SK-N-SH treated with all-trans-retinoic acid at 6 μM for 48 hours (cell line): ENCODE results near the gene MOCOS.

Experiments used
- ATAC-seq: fragments of 200-7000 bp; cut with Tn5 transposase; 3 replicates; pipeline ENCODE4 v1.9.1; 2020; ENCODE audit warnings: mild to moderate bottlenecking, moderate library complexity
- BACH2 ChIP-seq: fragments of 250-450 bp; sonication (Bioruptor Pico); IDR thresholded peaks from 2 replicates; pipeline ENCODE4 v1.9.0; 2021; ENCODE audit warnings: mild to moderate bottlenecking, borderline replicate concordance
- CSDC2 ChIP-seq: fragments of 250-450 bp; sonication (Bioruptor Pico); IDR thresholded peaks from 2 replicates; pipeline ENCODE4 v1.5.0; 2020; ENCODE audit warnings: mild to moderate bottlenecking, moderate library complexity
- ESRRG ChIP-seq: fragments of 250-450 bp; sonication (Bioruptor Pico); IDR thresholded peaks from 2 replicates; pipeline ENCODE4 v1.6.1; 2021; ENCODE audit warnings: mild to moderate bottlenecking
- GLIS3 ChIP-seq: fragments of 250-450 bp; sonication (Bioruptor Pico); IDR thresholded peaks from 2 replicates; pipeline ENCODE4 v1.5.0; 2020; ENCODE audit warnings: mild to moderate bottlenecking, moderate library complexity
- ISL1 ChIP-seq: fragments of 250-450 bp; sonication (Bioruptor Pico); IDR thresholded peaks from 2 replicates; pipeline ENCODE4 v2.1.2; 2022; ENCODE audit warnings: mild to moderate bottlenecking, moderate library complexity
- OSR1 ChIP-seq: fragments of 250-450 bp; sonication (Bioruptor Pico); IDR thresholded peaks from 2 replicates; pipeline ENCODE4 v1.8.0; 2022; ENCODE audit warnings: moderate library complexity, mild to moderate bottlenecking, inconsistent platforms
- RARB ChIP-seq: fragments of 250-450 bp; sonication (Bioruptor Pico); IDR thresholded peaks from 2 replicates; pipeline ENCODE4 v1.8.0; 2021; ENCODE audit warnings: mild to moderate bottlenecking, moderate library complexity
- SNAI2 ChIP-seq: fragments of 250-450 bp; sonication (Bioruptor Pico); IDR thresholded peaks from 2 replicates; pipeline ENCODE4 v1.5.0; 2020; ENCODE audit warnings: mild to moderate bottlenecking, moderate library complexity
- TCF4 ChIP-seq: fragments of 250-450 bp; sonication (Bioruptor Pico); IDR thresholded peaks from 2 replicates; pipeline ENCODE4 v1.8.0; 2021; ENCODE audit warnings: mild to moderate bottlenecking, moderate library complexity, borderline replicate concordance
- TOX ChIP-seq: fragments of 250-450 bp; sonication (Bioruptor Pico); IDR thresholded peaks from 2 replicates; pipeline ENCODE4 v1.8.0; 2021; ENCODE audit warnings: mild to moderate bottlenecking, moderate library complexity, borderline replicate concordance
- ZFP3 ChIP-seq: fragments of 250-450 bp; sonication (Bioruptor Pico); IDR thresholded peaks from 2 replicates; pipeline ENCODE4 v1.5.0; 2020; ENCODE audit warnings: mild to moderate bottlenecking, moderate library complexity
- ZFP30 ChIP-seq: fragments of 450-650 bp; formaldehyde crosslinking; IDR thresholded peaks from 2 replicates; pipeline ENCODE4 v1.5.0; 2022; ENCODE audit warnings: mild to moderate bottlenecking, moderate library complexity
- ZNF70 ChIP-seq: fragments of 450-650 bp; formaldehyde crosslinking; IDR thresholded peaks from 2 replicates; pipeline ENCODE4 v1.5.0; 2020; ENCODE audit warnings: mild to moderate bottlenecking, moderate library complexity
- ZNF8 ChIP-seq: fragments of 450-650 bp; formaldehyde crosslinking; IDR thresholded peaks from 2 replicates; pipeline ENCODE4 v1.5.0; 2020; ENCODE audit warnings: mild to moderate bottlenecking, moderate library complexity
- TF ChIP-seq, protein P1 (sequence below): fragments of 250-450 bp; sonication (Bioruptor Pico); IDR thresholded peaks from 2 replicates; pipeline ENCODE4 v1.8.0; 2021; ENCODE audit warnings: low read depth, mild to moderate bottlenecking, moderate library complexity, borderline replicate concordance
- TF ChIP-seq, protein P2 (sequence below): fragments of 250-450 bp; sonication (Bioruptor Pico); IDR thresholded peaks from 2 replicates; pipeline ENCODE4 v1.8.0; 2020; ENCODE audit warnings: mild to moderate bottlenecking, moderate library complexity, borderline replicate concordance
- TF ChIP-seq, protein P3 (sequence below): fragments of 250-450 bp; sonication (Bioruptor Pico); IDR thresholded peaks from 2 replicates; pipeline ENCODE4 v1.5.1; 2020; ENCODE audit warnings: low read depth, mild to moderate bottlenecking, moderate library complexity
- TF ChIP-seq, protein P4 (sequence below): fragments of 250-450 bp; sonication (Bioruptor Pico); IDR thresholded peaks from 2 replicates; pipeline ENCODE4 v1.5.0; 2020; ENCODE audit warnings: mild to moderate bottlenecking, moderate library complexity

MOCOS gene

DNA sequence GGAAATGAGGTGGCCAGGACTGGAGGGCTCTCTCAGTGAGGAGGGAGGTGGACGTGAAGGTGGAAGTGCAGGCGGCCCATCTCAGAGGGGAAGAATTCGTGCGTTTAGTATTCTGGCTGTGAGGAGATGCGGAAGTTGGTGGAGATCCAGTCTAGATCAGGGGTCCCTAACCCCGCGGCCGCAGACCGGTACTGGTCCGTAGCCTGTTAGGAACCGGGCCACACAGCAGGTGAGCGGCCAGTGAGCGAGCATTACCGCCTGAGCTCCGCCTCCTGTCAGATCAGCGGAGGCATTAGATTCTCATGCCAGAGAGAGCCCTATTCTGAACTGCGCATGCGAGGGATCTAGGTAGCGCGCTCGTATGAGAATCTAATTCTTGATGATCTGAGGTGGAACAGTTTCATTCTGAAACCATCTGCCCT lies 108.6 kb downstream of the MOCOS start (continued):
- TF ChIP-seq, protein P1, sequence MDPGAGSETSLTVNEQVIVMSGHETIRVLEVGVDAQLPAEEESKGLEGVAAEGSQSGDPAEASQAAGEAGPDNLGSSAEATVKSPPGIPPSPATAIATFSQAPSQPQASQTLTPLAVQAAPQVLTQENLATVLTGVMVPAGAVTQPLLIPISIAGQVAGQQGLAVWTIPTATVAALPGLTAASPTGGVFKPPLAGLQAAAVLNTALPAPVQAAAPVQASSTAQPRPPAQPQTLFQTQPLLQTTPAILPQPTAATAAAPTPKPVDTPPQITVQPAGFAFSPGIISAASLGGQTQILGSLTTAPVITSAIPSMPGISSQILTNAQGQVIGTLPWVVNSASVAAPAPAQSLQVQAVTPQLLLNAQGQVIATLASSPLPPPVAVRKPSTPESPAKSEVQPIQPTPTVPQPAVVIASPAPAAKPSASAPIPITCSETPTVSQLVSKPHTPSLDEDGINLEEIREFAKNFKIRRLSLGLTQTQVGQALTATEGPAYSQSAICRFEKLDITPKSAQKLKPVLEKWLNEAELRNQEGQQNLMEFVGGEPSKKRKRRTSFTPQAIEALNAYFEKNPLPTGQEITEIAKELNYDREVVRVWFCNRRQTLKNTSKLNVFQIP: no peak
- no peak for TF ChIP-seq ZNF70
- no peak for TF ChIP-seq ZFP3 (CRISPR knock-in tag)
- TF ChIP-seq ESRRG (CRISPR knock-in tag): no peak
- no peak for TF ChIP-seq BACH2 (CRISPR knock-in tag)
- TF ChIP-seq SNAI2 (CRISPR knock-in tag): no peak

DNA sequence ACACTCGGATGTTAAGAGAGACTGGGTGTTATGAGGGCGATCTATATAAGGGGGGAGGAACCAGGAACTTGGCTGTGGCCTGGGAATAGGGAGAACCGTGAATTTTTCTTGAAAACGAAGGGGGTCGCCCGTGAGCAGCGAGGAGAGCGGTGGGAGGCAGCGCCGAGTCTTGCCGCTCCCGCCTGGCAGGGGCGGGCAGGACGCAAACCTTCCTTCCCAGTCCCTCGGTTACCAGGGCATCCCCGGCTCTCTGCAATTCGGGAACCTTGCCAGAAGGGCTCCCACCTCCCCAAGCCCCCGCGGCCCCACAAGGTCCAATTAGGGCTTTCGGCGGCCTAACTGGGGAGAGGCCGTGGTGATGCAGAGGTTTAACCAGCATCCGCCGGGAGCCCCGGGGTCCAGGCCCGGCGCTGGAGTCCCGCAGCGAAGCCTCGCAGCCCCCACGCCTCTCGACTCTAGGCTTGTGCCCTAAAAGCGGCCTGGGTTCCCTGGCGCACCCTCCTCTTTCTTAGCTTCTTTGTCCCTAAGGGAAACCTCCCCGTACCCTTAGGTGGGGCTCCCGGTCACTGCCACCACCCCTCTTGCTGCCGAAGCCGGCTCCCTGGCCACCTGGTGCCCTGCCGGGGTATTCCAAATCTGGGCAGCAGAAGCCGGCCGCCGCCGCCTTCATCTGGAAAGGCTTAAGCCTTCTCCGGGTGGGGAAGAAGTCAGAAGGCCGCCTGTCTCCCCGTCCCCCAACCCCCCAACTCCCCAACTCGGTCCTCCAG lies 109.5 kb downstream of the MOCOS start:
- no peak for TF ChIP-seq CSDC2 (CRISPR knock-in tag)
- no peak for TF ChIP-seq OSR1 (CRISPR knock-in tag)
- TF ChIP-seq TCF4 (CRISPR knock-in tag): no peak
- ATAC-seq: peak; percentile 87

DNA sequence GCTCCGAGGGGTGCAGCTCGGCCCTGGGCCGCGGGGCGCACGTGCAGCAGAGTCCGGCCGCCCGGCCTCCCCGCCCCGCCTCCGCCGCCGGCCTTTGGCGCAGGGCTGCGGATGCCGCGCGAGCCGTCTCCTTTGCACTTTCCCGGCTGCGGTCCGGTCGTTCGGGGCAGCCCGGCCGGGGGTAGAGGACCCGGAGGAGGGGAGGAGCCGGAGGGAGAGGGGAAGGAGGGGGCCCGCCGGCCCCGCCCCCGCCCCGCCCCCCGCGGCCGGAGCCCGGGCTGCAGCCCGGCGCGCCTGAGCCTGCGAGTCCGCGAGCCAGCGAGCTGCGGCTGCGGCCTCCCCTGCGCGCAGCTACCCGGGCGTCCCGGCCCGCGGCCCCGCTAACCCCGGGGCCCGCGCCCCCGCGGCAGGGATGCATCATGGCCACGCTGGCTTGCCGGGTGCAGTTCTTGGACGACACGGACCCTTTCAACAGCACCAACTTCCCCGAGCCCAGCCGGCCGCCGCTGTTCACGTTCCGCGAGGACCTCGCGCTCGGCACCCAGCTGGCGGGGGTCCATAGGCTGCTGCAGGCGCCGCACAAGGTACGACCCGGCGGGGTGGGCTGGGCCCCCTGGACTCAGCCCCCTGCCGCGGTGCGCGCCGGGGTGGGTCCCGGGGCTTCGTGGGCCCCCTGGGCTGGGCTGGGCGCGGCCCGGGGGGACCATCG lies 110.3 kb downstream of the MOCOS start, which contains the start of gene FHOD3:
Gene FHOD3 (plus strand): TSS at position 297 of the 709 bp plus-strand sequence. CDS start 123 bp downstream, at position 420.
- ATAC-seq: peak; percentile 63

More for the DNA sequence above, 110.3 kb downstream of the MOCOS start, which contains the start of gene FHOD3:
- TF ChIP-seq TCF4 (CRISPR knock-in tag): no peak
- TF ChIP-seq GLIS3: no peak
- no peak for TF ChIP-seq ISL1 (CRISPR knock-in tag)
- TF ChIP-seq, protein P2, sequence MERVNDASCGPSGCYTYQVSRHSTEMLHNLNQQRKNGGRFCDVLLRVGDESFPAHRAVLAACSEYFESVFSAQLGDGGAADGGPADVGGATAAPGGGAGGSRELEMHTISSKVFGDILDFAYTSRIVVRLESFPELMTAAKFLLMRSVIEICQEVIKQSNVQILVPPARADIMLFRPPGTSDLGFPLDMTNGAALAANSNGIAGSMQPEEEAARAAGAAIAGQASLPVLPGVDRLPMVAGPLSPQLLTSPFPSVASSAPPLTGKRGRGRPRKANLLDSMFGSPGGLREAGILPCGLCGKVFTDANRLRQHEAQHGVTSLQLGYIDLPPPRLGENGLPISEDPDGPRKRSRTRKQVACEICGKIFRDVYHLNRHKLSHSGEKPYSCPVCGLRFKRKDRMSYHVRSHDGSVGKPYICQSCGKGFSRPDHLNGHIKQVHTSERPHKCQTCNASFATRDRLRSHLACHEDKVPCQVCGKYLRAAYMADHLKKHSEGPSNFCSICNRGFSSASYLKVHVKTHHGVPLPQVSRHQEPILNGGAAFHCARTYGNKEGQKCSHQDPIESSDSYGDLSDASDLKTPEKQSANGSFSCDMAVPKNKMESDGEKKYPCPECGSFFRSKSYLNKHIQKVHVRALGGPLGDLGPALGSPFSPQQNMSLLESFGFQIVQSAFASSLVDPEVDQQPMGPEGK (CRISPR knock-in tag): no peak
- TF ChIP-seq, protein P3, sequence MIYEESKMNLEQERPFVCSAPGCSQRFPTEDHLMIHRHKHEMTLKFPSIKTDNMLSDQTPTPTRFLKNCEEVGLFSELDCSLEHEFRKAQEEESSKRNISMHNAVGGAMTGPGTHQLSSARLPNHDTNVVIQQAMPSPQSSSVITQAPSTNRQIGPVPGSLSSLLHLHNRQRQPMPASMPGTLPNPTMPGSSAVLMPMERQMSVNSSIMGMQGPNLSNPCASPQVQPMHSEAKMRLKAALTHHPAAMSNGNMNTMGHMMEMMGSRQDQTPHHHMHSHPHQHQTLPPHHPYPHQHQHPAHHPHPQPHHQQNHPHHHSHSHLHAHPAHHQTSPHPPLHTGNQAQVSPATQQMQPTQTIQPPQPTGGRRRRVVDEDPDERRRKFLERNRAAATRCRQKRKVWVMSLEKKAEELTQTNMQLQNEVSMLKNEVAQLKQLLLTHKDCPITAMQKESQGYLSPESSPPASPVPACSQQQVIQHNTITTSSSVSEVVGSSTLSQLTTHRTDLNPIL: no peak
- TF ChIP-seq TOX: no peak
- no peak for TF ChIP-seq RARB (CRISPR knock-in tag)
- TF ChIP-seq, protein P4, sequence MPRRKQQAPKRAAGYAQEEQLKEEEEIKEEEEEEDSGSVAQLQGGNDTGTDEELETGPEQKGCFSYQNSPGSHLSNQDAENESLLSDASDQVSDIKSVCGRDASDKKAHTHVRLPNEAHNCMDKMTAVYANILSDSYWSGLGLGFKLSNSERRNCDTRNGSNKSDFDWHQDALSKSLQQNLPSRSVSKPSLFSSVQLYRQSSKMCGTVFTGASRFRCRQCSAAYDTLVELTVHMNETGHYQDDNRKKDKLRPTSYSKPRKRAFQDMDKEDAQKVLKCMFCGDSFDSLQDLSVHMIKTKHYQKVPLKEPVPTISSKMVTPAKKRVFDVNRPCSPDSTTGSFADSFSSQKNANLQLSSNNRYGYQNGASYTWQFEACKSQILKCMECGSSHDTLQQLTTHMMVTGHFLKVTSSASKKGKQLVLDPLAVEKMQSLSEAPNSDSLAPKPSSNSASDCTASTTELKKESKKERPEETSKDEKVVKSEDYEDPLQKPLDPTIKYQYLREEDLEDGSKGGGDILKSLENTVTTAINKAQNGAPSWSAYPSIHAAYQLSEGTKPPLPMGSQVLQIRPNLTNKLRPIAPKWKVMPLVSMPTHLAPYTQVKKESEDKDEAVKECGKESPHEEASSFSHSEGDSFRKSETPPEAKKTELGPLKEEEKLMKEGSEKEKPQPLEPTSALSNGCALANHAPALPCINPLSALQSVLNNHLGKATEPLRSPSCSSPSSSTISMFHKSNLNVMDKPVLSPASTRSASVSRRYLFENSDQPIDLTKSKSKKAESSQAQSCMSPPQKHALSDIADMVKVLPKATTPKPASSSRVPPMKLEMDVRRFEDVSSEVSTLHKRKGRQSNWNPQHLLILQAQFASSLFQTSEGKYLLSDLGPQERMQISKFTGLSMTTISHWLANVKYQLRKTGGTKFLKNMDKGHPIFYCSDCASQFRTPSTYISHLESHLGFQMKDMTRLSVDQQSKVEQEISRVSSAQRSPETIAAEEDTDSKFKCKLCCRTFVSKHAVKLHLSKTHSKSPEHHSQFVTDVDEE (CRISPR knock-in tag): no peak
- TF ChIP-seq, protein P1: no peak
- no peak for TF ChIP-seq ZNF70
- TF ChIP-seq ZFP30: no peak
- TF ChIP-seq ZNF8 (CRISPR knock-in tag): no peak
